ENCODE data around the gene RRAS2.
"Not testable (repeated sequence)": the region's sequence is repeated elsewhere in the genome, so short reads cannot be mapped to it uniquely, and the experiment has no call there.

RRAS2 gene

DNA sequence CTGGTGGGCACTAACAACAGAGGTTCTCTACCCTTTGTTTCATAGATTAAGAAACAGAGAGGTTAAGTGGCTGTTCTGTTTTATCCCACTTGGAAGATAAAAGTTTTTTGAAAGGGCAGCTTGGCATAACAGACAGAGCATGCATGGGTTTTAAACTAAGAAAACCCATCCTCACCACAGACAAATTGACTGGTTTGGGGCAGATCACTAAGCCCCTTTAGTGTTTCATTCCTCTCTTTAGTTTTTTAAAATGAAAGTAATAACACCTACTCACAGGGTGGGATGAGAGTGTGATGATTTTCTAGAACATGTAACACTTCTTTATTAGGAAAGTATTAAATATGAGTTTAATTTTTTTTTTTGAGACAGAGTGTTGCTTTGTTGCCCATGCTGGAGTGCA lies 12.3 kb upstream of the RRAS2 start:
- no peak for DNase-seq (ENCODE audit: low spot score)

DNA sequence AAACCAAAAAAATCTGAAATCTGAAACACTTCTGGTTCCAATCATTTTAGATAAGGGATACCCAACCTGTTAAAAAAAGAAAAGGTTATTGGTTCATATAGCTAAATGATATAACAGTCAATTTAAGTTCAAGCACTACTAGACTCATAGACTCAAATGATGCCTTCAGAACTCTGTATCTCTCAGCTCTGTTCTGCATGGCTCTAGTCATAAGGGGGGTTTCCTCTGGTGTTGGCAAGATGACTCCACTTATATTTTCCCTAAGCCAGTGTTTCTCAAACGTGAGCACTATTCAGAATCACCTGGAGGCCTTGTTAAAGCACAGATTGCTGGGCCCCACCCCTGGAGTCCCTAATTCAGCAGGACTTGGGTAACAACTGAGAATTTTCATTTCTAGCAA lies 11.5 kb upstream of the RRAS2 start:
- DNase-seq (ENCODE audit: low spot score), result no peak

DNA sequence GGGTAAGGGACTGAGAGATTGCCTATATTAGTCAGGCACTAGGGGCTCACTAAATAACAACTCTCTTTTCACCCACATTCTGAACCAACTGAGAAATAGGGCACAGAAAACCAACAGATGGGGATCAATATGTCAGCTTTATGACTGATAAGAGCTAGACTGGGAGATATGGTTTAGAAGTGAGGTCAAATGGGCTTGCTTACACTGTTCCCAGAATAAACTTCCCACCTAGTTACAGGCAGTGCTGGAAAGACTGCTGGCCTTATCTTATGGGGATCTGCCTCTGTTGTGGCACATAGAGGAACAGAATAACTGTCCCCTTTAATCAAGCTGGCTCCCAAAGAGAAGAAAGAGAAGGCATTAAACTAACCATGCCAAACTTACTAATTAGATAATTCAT lies 10.6 kb upstream of the RRAS2 start:
- DNase-seq (ENCODE audit: low spot score), result no peak

DNA sequence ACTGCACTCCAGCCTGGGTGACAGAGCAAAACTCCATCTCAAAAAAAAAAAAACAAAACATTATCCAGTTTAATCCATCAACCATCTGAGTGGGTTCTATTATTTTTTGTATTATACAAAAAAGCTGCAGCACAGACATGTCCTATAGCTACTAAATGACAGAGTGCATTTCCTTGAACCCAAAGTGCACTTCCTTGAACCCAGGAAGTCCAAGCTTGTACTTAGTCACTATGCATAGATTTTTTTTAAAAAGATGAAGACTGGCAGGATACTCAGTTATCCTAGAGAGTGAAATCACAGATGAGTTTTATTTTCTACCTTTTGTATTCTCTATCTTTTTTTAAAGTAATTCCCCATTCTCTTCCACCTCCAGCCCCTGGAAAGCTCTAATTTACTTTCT lies 8.0 kb upstream of the RRAS2 start:
- DNase-seq (ENCODE audit: low spot score), result no peak

DNA sequence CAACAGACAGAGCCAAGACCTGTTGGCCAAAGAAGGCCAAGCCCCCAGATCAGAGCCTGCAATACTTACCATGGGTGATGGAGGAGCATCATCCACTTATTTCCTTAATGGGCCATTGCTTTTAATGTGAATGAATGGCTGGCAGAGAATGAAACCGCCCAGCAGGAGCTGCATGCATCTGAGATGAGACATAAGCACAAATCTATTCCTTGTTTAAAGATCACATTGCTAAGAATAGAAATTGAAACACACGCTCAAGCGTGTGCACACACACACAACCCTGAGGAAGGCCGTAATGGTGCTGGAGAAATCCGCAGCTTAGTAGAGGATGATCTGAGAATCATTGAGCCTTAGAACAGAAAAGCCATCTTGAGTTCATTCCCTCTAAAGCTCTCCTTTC lies 5.3 kb upstream of the RRAS2 start:
- DNase-seq (ENCODE audit: low spot score), result no peak

- no peak for DNase-seq (ENCODE audit: low spot score)
Observed at GRCh38 chr11:14362611-14363010, 3.6 kb upstream of the RRAS2 start.

- no peak for DNase-seq (ENCODE audit: low spot score)
Observed at GRCh38 chr11:14361951-14362350, 3.0 kb upstream of the RRAS2 start.

- DNase-seq (ENCODE audit: low spot score), result no peak
Observed at GRCh38 chr11:14360976-14361375, 2.0 kb upstream of the RRAS2 start.

DNA sequence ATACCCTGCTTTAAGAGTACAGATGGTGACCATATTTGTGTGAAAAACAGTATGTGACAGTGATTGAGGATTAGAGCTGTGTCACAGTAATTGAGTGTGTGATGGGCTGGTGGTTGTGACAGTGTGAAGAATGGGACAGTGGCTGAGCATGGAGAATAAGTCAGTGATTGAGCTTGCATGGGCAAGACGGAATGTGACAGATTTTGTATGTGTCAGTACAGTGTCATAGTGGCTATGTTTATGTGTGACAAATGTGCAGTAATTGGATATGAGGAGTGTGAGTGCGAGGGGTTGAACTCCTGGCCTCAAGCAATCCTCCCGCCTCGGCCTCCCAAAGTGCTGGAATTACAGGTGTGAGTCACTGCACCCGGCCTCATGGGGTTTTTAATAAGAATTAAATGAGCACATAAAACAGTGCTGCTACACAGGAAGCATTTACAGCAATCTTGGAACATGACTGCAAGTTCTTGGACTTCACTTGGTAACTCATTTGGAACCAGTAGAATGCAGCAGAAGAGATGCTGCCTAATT lies 583 bp upstream of the RRAS2 start:
- no peak for DNase-seq (ENCODE audit: low spot score)

DNA sequence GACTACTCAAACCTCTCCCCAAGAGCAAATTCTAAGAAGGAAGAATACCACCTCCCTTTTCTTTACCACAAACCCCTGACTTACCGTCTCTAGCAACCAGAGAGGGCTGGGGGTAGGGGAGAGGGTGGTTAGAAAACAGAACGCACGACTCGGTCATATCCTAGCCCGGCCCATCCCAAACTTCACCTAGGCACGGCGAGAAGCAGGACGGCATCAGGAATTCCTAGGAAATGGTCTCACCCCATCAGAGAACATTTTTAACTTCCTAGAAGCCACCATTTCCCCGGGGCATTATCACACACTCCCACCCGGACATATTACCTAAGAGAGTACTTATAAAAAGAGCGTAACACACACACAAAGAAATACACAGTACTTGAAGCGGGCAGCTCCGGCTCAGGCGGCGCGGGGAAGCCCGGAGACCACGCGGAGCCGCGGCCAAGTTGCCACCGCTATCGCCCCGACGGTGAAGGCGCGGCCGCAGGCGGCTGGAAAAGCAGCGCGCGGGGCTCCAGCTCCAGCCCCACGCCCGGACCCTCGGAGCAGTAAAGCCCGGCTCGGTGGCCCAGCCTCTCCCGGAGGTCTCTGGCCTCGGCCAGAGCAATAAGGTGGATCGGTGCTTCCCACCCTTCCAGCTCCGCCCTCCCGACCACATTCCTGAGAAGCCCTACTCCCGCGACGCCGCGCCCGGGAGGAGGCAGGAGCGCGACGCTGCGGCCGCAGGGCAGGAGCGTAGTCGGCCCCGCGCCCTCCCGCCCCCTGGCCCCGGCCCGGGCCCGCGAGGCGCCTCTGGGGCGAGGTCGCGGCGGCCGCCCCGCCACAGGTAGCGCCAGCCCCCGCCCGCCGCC lies 878 bp downstream of the RRAS2 start:
- DNase-seq (ENCODE audit: low spot score), result peak; percentile 82

- DNase-seq (ENCODE audit: low spot score), result no peak
Observed at GRCh38 chr11:14356342-14356741, 2.6 kb downstream of the RRAS2 start.

GRCh38 chr11:14354604-14355003 lies 4.4 kb downstream of the RRAS2 start:
- not testable (repeated sequence) for DNase-seq (ENCODE audit: low spot score)

DNA sequence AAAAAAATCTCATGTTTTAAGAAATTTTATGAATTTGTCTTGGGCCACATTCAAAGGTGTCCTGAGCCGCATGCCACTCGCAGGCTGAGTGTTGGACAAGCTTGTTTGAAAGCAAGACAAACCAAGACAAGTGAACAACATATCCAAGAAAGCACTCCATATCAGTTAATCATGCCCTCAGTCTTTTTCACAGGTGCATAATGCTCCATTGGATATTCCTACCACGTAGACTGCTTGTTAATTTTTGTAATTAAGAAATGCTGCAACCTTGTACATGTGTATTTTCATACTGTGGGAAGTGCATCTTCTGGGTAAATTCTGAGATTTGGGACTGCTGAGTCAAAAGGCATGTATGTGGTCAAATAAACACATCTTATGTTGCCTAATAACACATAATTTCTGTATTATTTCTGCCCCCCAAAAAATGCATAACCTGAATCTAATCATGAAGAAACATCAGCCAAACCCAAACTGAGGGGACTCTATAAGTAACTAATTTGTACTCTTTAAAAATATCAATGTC lies 8.2 kb downstream of the RRAS2 start:
- no peak for DNase-seq (ENCODE audit: low spot score)

GRCh38 chr11:14350215-14350614 lies 8.8 kb downstream of the RRAS2 start:
- DNase-seq (ENCODE audit: low spot score), result no peak

DNA sequence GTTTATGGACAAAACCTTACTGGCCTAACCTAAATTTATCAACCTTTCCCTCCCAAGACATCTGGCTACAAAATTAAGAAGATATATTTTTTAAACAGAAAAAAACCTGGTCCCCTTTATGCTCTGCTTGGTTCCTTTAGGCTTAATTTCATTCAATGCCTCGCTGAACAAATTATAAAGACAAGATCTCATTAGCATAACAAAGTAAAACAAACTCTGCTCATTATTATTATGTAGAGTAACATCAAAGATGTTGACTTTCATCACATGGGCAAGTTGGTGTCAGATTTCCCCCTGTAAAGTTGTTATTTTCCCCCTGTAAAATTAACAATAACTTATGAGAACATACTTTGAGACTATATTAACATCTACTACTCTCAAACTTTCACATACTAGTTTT lies 11.0 kb downstream of the RRAS2 start:
- DNase-seq (ENCODE audit: low spot score), result no peak

- no peak for DNase-seq (ENCODE audit: low spot score)
Observed at GRCh38 chr11:14347494-14347893, 11.5 kb downstream of the RRAS2 start.

- no peak for DNase-seq (ENCODE audit: low spot score)
Observed at GRCh38 chr11:14346303-14346955, 12.6 kb downstream of the RRAS2 start.

- no peak for DNase-seq (ENCODE audit: low spot score)
Observed at GRCh38 chr11:14345668-14346067, 13.3 kb downstream of the RRAS2 start.

GRCh38 chr11:14345016-14345415 lies 14.0 kb downstream of the RRAS2 start:
- DNase-seq (ENCODE audit: low spot score), result not testable (repeated sequence)

DNA sequence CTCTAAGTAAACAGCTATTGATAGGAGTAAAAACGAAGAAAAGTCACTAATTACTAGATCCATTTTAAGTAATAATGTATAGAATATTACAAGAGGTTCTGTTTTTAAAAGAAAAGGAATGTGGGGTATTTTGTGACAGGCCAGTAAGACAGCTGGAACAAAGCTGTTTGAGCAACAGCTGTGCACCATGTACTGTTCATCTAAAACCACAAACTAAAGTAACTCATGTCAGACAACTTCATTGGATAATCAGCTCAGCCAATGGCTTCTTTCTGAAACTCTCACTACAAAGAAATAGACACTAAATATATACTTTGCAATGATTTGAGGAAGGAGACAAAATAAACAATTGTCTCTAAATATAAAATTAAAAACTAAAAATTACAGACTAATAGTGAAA lies 16.1 kb downstream of the RRAS2 start:
- DNase-seq (ENCODE audit: low spot score), result no peak

DNA sequence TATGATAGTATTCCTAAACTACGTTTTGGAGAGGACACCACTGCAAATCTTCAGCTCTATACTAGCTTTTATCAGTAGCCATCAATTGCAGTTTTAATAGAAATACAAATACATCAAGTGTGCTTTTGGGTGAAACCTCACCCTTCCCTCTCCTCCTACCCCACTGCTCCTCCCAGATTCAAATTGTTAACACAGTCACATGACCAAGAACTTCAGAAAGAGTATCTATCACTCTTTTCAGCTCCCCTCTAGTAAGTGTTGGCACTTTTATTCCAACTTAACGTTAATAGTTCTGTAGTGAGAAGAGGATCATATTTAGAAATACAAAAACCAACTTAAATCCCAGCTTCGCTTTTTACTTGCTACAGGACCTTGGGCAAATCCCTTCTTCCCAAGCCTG lies 17.0 kb downstream of the RRAS2 start:
- DNase-seq (ENCODE audit: low spot score), result no peak

GRCh38 chr11:14340721-14341120 lies 18.3 kb downstream of the RRAS2 start:
- DNase-seq (ENCODE audit: low spot score), result peak; percentile 38

GRCh38 chr11:14339356-14339755 lies 19.6 kb downstream of the RRAS2 start:
- DNase-seq (ENCODE audit: low spot score), result no peak
